GM12872 (cell line): Measurements from ENCODE around the gene RERE.

Experiments used
- TF ChIP-seq, protein P1 (sequence below): IDR thresholded peaks from 3 replicates; pipeline ENCODE4 v1.5.1; 2011; ENCODE audit warnings: low read depth, mild to moderate bottlenecking, low read length, moderate library complexity; ENCODE audit not compliant: insufficient read depth

Gene RERE

DNA sequence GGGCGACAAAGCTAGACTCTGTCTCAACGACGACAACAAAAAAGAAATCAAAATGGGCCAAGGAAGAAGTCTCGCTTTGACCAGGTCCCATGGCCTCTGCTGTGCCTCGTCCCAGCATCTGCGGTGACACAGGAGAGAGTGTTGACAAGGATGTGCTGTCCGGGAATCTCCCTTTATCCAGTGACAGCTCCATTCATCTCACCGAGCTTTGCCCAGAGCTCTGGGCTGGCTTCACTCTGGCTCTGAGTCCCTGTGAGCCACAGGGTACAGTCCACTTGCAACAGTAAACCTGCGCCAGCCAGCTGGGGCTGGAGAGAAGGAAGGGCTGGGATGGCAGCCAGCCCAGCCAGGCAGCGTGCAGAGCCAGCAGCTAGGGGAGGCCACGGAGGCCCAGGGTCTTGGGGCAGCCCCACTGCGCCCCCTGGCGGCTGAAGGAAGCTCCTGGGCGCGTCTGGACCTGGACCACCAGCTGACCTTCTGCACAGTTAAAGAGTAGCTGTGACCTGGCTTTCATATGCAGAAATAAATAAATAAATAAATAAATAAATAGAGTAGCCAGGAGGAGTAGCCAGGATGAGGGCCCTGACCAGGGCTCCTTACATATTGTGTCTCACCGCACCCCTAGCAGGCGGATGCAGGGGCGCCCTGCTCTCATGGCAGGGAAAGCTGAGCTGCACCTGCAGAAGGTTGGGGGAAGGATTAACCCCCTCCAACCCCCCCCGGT is 31.4 kb upstream of the RERE start:
- TF ChIP-seq, protein P1, sequence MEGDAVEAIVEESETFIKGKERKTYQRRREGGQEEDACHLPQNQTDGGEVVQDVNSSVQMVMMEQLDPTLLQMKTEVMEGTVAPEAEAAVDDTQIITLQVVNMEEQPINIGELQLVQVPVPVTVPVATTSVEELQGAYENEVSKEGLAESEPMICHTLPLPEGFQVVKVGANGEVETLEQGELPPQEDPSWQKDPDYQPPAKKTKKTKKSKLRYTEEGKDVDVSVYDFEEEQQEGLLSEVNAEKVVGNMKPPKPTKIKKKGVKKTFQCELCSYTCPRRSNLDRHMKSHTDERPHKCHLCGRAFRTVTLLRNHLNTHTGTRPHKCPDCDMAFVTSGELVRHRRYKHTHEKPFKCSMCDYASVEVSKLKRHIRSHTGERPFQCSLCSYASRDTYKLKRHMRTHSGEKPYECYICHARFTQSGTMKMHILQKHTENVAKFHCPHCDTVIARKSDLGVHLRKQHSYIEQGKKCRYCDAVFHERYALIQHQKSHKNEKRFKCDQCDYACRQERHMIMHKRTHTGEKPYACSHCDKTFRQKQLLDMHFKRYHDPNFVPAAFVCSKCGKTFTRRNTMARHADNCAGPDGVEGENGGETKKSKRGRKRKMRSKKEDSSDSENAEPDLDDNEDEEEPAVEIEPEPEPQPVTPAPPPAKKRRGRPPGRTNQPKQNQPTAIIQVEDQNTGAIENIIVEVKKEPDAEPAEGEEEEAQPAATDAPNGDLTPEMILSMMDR, result peak; percentile 93

DNA sequence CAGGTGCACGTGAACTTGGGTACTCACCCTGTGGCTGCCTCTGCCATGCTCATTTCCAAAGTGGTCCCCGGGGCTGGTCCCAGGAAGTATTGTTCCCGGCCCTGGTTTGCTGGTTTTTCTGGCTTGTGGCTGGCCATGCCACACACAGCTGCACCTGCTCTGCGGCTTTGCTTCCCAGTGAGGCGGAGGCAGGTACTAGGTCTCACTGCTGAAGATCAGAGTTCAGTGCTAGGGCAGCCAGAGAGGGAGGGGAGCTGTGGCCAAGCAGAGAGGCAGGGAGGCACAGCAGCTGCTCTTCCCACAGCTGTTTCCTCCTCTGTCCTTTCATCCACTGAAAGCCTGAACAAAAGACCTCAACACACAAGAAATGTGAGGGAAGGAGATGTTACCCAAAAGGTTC is 30.6 kb upstream of the RERE start:
- TF ChIP-seq, protein P1, result no peak

DNA sequence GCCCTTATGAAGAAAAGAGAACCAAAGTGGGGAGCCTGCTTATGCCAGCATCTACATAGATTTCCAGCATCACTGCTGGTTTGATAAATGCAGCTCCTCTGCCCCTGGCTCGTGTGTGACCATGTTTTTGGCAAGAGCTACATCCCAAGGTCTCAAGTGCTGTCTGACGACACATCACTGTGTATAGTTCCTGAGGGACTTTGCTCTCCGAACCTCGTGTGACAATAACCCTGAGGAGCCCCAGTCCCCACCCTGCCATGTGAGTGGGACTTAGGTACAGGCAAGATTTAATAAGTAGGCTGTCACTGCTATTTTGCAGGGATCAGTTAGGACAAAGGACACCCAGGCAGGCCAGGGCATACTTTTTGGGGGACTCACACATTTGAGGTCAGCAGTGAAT is 28.8 kb upstream of the RERE start:
- TF ChIP-seq, protein P1, result no peak

DNA sequence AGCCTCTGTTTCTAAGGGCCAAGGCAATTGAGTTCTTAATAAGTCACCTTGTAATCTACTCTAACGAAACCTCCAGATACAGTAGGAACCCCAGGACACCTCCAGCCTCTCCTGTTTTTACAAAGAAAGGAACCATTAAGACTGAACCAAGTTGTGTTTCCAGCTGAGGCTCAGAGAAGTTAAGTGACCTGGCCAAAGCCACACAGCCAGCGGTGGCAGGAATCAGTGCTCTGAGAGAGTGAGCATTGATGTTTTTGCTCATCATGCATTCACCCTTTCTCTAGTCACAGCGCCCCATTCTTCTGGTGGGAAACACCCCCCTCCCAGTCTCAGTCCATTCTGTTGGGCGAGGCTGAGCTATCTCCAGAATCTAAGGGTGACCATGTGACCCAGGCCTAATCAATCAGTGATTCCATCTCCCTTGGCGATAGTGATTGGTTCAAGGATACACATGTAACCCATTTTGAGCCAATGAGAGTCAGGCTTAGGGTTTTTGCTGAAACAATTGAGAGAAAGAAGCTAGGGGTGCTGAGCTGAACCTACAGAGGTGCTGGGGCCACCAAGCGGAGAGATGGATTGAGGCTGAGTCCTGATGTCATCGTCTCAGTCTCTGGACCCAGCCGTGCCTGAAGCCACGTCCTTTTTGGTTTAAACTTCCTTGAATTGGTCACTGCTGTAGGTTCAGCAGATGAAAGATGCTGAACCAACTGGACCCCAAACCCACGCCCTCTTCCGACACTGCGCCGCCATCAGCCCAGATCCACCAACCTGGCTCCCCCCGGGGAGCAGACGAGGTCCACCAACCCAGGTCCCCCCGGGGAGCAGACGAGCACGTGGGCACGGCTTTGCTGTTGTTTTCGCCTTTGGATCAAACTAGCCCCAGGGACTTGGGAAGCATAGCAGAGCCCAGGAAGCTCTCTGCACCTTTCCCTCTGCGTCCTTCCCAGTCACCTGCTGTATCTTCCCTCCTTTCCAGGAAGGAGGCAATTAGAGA is 28.0 kb upstream of the RERE start:
- TF ChIP-seq, protein P1, result no peak

DNA sequence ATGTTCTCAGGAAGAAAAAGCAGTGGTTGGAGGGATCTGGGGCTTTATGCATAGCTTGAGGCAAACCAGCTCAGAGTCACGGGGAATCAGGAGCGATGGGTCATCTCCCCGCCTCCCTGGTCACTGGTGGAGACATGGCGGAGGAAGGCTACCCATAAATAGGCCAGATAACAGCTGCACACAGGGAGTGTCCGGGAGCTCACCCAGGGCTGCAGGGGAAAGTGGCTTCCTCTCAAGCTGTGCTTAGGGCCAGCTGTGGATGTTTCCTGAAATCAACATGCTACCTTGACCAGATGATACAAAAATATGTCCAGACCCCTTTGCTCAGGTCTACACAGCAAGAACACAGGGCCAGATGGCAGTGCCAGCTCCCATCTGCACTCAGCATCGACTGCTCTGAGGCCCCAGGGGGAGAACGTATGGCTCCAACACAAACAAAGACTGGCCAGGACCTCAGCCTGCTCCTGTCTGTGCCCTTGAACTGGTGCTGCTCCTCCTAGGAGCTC is 27.1 kb upstream of the RERE start:
- TF ChIP-seq, protein P1, result no peak

DNA sequence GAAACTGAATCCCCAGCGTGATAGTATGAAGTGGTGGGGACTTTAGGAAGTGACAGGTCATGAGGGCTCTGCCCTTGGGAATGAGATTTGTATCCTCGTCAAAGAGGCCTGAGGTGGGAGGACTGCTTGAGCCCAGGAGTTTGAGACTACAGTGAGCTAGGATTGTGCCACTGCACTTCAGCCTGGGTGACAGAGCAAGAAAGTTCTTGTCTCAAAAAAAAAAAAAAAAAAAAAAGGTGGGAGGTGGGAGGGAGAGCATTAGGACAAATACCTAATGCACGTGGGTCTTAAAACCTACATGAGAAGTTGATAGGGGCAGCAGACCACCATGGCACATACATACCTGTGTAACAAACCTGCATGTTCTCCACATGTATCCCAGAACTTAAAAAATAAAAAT is 24.0 kb upstream of the RERE start:
- TF ChIP-seq, protein P1, result no peak

DNA sequence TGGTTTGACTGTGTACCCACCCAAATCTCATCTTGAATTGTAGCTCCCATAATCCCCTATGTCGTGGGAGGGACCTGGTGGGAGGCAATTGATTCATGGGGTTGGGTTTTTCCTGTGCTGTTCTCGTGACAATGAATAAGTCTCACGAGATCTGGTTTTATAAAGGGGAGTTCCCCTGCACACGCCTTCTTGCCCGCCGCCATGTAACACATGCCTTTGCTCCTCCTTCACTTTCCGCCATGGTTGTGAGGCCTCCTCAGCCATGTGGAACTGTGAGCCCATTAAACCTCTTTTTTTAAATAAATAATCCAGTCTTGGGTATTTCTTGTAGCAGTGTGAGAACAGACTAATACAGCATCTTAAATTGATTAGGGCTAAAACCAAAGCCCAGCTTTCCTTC is 22.6 kb upstream of the RERE start:
- TF ChIP-seq, protein P1, result no peak
